Measurements from ENCODE around the gene ENTHD1. TPM values are rescaled to one million over a fixed set of nuclear protein-coding genes. Genes with fewer than 3 reads are reported as not detected.
A peak's percentile ranks its signal among the peaks of the same experiment; 100 is the strongest.

Gene ENTHD1
- total RNA-seq, 2 donors from 2014 or later = 0.46 to 0.77 TPM

DNA sequence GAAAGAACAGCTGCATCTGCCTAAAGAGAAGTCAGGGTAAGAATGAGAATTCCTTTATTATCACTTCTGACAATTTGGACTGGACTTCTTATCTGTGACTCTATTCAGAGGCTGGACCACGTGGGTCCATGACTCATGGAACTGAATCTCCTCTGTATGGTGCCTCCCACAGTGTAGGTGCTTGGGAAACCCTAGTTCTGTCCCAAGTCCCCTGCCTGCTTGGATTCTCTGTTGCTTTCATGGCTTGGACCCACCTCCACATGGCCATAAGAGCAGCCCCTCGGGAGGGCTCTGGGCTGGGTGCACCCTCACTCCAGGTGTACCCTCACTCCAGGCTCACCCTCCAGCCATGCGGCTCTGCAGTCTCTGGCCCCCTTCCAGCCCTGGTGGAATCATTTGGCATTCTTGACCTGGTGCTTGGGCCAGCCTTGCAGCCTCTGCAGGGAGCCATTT, 169.6 kb downstream of the ENTHD1 start:
- H3K4me3 Mint-ChIP-seq = no peak overlapping the region
- no peak overlapping the region for H3K27ac Mint-ChIP-seq
- DNase-seq (no peak), ATAC-seq (replicated peaks in 1 of 2) (no peak)
- no peaks in the 10 kb centered on the region for H3K27me3 Mint-ChIP-seq (ENCODE audit: low read depth)
- H3K36me3 Mint-ChIP-seq (ENCODE audit: insufficient read depth in 2 of 2) = no peaks in the 10 kb centered on the region
- peaks cover 16% of the 10 kb centered on the region for H3K4me1 Mint-ChIP-seq (ENCODE audit: low read depth)
- peaks cover 1 to 2% of the 10 kb centered on the region in 2 donors for H3K9me3 Mint-ChIP-seq

DNA sequence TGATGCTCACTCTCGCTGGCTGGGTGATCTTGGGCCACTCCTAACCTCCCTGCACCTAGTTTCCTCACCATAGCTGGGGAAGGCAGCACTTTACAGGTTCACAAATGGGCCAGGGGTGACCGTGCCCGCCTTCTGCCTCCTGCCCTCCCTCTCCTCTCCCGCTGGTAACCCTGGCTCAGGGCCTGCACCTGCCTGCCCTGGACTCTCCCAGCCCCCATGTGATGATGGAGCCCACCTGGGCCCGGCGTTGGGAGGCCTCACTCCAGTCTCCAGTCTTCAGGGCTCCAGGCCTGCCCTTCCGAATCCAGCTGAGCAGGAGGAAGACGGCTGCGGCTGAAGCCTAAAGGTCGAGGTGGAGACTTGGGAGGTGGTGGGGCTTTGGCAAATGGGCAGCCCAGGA, 170.1 kb downstream of the ENTHD1 start:
- Mint-ChIP-seq H3K27ac (no peak overlapping the region), H3K4me1 (ENCODE audit: low read depth) (peaks cover 16% of the 10 kb centered on the region), H3K36me3 (ENCODE audit: insufficient read depth in 2 of 2) (no peaks in the 10 kb centered on the region), H3K27me3 (ENCODE audit: low read depth) (no peaks in the 10 kb centered on the region), H3K9me3 (peaks cover 1 to 2% of the 10 kb centered on the region in 2 donors), H3K4me3 (no peak overlapping the region)
- ATAC-seq (replicated peaks in 1 of 2) (no peak), DNase-seq (no peak)

GRCh38 chr22:39722501-39722900, 171.1 kb downstream of the ENTHD1 start:
- no peak overlapping the region for H3K27ac Mint-ChIP-seq
- ATAC-seq (replicated peaks in 1 of 2) (no peak), DNase-seq (no peak)
- no peaks in the 10 kb centered on the region for H3K27me3 Mint-ChIP-seq (ENCODE audit: low read depth)
- no peaks in the 10 kb centered on the region for H3K36me3 Mint-ChIP-seq (ENCODE audit: insufficient read depth in 2 of 2)
- H3K4me3 Mint-ChIP-seq = no peak overlapping the region
- peaks cover 1 to 2% of the 10 kb centered on the region in 2 donors for H3K9me3 Mint-ChIP-seq
- peaks cover 16% of the 10 kb centered on the region for H3K4me1 Mint-ChIP-seq (ENCODE audit: low read depth)

- no peak for ATAC-seq (replicated peaks in 1 of 2)
- DNase-seq = no peak
- H3K9me3 Mint-ChIP-seq = peaks cover 1 to 2% of the 10 kb centered on the region in 2 donors
- H3K27ac Mint-ChIP-seq = no peak overlapping the region
- H3K36me3 Mint-ChIP-seq (ENCODE audit: insufficient read depth in 2 of 2) = no peaks in the 10 kb centered on the region
- no peaks in the 10 kb centered on the region for H3K27me3 Mint-ChIP-seq (ENCODE audit: low read depth)
- H3K4me1 Mint-ChIP-seq (ENCODE audit: low read depth) = peaks cover 16% of the 10 kb centered on the region
- H3K4me3 Mint-ChIP-seq = no peak overlapping the region
Measured at GRCh38 chr22:39722032-39722325, 171.6 kb downstream of the ENTHD1 start.

- Mint-ChIP-seq H3K4me1 (ENCODE audit: low read depth) (peaks cover 16% of the 10 kb centered on the region), H3K4me3 (no peak overlapping the region), H3K27ac (no peak overlapping the region), H3K27me3 (ENCODE audit: low read depth) (no peaks in the 10 kb centered on the region), H3K36me3 (ENCODE audit: insufficient read depth in 2 of 2) (no peaks in the 10 kb centered on the region), H3K9me3 (peaks cover 1 to 2% of the 10 kb centered on the region in 2 donors)
- ATAC-seq (replicated peaks in 1 of 2) (peak; percentile 67 to 77), DNase-seq (no peak)
Measured at GRCh38 chr22:39721206-39722031, 172.1 kb downstream of the ENTHD1 start.

- H3K27ac Mint-ChIP-seq = no peak overlapping the region
Measured at GRCh38 chr22:39719559-39720450, 173.8 kb downstream of the ENTHD1 start.

GRCh38 chr22:39718921-39719475, 174.6 kb downstream of the ENTHD1 start:
- H3K4me3 Mint-ChIP-seq = no peak overlapping the region
- H3K27me3 Mint-ChIP-seq (ENCODE audit: low read depth) = no peaks in the 10 kb centered on the region
- ATAC-seq (replicated peaks in 1 of 2) = no peak
- H3K27ac Mint-ChIP-seq = no peak overlapping the region
- peaks cover 16% of the 10 kb centered on the region for H3K4me1 Mint-ChIP-seq (ENCODE audit: low read depth)
- H3K9me3 Mint-ChIP-seq = peaks cover 1 to 2% of the 10 kb centered on the region in 2 donors
- DNase-seq = no peak
- H3K36me3 Mint-ChIP-seq (ENCODE audit: insufficient read depth in 2 of 2) = no peaks in the 10 kb centered on the region

More at GRCh38 chr22:39719559-39720450, 173.8 kb downstream of the ENTHD1 start:
- no peaks in the 10 kb centered on the region for H3K36me3 Mint-ChIP-seq (ENCODE audit: insufficient read depth in 2 of 2)
- H3K27me3 Mint-ChIP-seq (ENCODE audit: low read depth) = no peaks in the 10 kb centered on the region
- DNase-seq (no peak), ATAC-seq (replicated peaks in 1 of 2) (no peak)
- H3K9me3 Mint-ChIP-seq = peaks cover 1 to 2% of the 10 kb centered on the region in 2 donors
- peaks cover 16% of the 10 kb centered on the region for H3K4me1 Mint-ChIP-seq (ENCODE audit: low read depth)
- H3K4me3 Mint-ChIP-seq = no peak overlapping the region

DNA sequence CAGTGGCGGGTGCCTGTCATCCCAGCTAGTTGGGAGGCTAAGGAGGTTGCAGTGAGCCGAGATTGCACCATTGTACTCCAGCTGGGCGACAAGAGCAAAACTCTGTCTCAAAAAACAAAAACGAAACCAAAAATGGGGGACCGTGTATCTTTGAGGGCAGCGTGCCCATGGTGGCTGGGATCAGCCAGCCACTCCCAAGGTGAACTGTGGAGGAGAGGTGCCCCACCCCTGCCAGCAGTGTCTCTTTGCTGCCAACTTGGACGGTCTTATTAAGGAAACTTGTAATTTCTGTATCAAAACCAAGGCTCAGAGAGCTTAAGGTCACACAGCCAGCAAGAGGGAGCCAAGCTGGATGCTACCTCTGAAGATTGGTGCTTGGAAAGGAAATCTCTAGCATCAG, 175.4 kb downstream of the ENTHD1 start:
- H3K36me3 Mint-ChIP-seq (ENCODE audit: insufficient read depth in 2 of 2) = no peaks in the 10 kb centered on the region
- peaks cover 1 to 2% of the 10 kb centered on the region in 2 donors for H3K9me3 Mint-ChIP-seq
- no peak overlapping the region for H3K27ac Mint-ChIP-seq
- H3K4me3 Mint-ChIP-seq = no peak overlapping the region
- ATAC-seq (replicated peaks in 1 of 2) (no peak), DNase-seq (no peak)
- H3K4me1 Mint-ChIP-seq (ENCODE audit: low read depth) = peaks cover 16% of the 10 kb centered on the region
- H3K27me3 Mint-ChIP-seq (ENCODE audit: low read depth) = no peaks in the 10 kb centered on the region

DNA sequence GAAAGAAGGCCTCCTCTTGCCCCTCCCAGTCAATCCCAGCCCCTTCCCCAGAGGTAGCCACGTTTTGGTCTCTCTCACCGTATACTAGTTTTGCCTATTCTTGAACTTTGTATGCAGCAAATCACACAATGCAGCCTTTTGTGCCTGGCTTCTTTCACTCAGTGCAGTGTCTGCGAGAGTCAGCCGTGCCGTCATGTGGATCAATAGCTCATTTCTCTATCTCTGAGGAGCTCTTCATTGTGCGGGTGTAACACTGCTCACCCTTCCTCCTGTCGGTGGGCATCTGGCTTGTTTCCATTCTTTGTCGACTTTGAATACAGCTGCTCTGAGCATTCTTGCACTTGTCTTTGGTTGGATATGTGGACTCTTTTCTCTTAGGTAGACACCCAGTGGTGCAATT, 176.5 kb downstream of the ENTHD1 start:
- no peak overlapping the region for H3K4me3 Mint-ChIP-seq
- ATAC-seq (replicated peaks in 1 of 2) = no peak
- DNase-seq = no peak
- H3K9me3 Mint-ChIP-seq = no peaks in the 10 kb centered on the region
- H3K27me3 Mint-ChIP-seq (ENCODE audit: low read depth) = no peaks in the 10 kb centered on the region
- peaks cover 13% of the 10 kb centered on the region for H3K4me1 Mint-ChIP-seq (ENCODE audit: low read depth)
- no peaks in the 10 kb centered on the region for H3K36me3 Mint-ChIP-seq (ENCODE audit: insufficient read depth in 2 of 2)
- H3K27ac Mint-ChIP-seq = no peak overlapping the region

DNA sequence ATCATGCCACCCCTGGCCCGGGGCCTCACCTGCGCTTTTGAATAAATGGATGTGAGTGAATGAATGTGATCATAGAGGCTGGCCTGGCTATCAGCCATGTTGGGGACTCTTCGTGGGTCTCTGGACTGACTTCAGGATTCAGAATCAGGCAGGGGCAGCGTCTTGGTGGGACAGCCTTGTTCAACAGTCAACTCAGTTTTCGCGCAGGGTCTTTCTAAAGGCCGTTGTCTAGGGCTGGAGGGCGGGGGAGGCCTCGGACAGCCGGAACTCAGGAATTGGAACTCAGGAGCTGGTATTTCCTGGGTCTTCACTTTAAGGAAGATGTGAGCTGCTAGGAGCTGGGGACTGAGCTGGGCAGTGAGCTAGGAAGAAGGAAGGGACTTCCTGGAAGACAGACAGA, 177.0 kb downstream of the ENTHD1 start:
- H3K27ac Mint-ChIP-seq = no peak overlapping the region
- no peaks in the 10 kb centered on the region for H3K36me3 Mint-ChIP-seq (ENCODE audit: insufficient read depth in 2 of 2)
- no peak for DNase-seq
- no peak overlapping the region for H3K4me3 Mint-ChIP-seq
- peaks cover 8% of the 10 kb centered on the region for H3K4me1 Mint-ChIP-seq (ENCODE audit: low read depth)
- H3K9me3 Mint-ChIP-seq = no peaks in the 10 kb centered on the region
- H3K27me3 Mint-ChIP-seq (ENCODE audit: low read depth) = no peaks in the 10 kb centered on the region
- no peak for ATAC-seq (replicated peaks in 1 of 2)

GRCh38 chr22:39715778-39716495, 177.6 kb downstream of the ENTHD1 start:
- Mint-ChIP-seq H3K9me3 (no peaks in the 10 kb centered on the region), H3K4me3 (no peak overlapping the region), H3K27me3 (ENCODE audit: low read depth) (no peaks in the 10 kb centered on the region), H3K27ac (no peak overlapping the region), H3K36me3 (ENCODE audit: insufficient read depth in 2 of 2) (no peaks in the 10 kb centered on the region), H3K4me1 (ENCODE audit: low read depth) (peaks cover 2% of the 10 kb centered on the region)
- DNase-seq (no peak), ATAC-seq (replicated peaks in 1 of 2) (no peak)

DNA sequence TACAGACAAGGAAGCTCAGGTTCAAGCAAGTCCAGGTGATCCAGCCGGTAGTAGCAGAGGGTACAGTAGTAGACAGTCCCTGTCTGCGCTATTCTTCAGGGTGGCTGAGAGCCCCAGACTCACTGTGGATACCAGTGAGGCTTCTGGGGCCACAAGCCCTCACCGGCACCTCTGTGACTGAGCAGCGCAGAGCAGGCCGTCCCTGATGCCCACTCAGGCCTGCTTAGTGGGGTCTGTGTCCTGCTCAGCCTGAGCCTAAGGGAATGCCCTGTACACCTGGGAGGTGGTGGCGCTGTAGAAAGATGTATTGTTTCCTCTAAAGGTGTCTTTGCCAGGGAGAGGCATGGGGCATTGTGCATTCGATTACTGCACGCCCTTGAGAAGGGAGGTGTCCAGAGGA, 179.2 kb downstream of the ENTHD1 start:
- Mint-ChIP-seq H3K9me3 (no peaks in the 10 kb centered on the region), H3K27ac (no peak overlapping the region), H3K4me1 (ENCODE audit: low read depth) (no peaks in the 10 kb centered on the region), H3K27me3 (ENCODE audit: low read depth) (no peaks in the 10 kb centered on the region), H3K36me3 (ENCODE audit: insufficient read depth in 2 of 2) (no peaks in the 10 kb centered on the region), H3K4me3 (no peak overlapping the region)
- ATAC-seq (replicated peaks in 1 of 2) (no peak), DNase-seq (no peak)
